HG03196 (cell line): ENCODE results near the gene ZEB1.
"Not testable (repeated sequence)": the region's sequence is repeated elsewhere in the genome, so short reads cannot be mapped to it uniquely, and the experiment has no call there.

ENCODE experiments used
- ATAC-seq: cut with Tn5 transposase; IDR thresholded peaks from one replicate; pipeline ENCODE4 v1.9.1; 2021; ENCODE audit not compliant: unreplicated experiment

ZEB1 gene

GRCh38 chr10:31484431-31485135 is 165.6 kb downstream of the ZEB1 start:
- ATAC-seq = no peak

- ATAC-seq = no peak
Measured at GRCh38 chr10:31490858-31491504, 172.0 kb downstream of the ZEB1 start.

GRCh38 chr10:31507427-31507826 is 188.4 kb downstream of the ZEB1 start:
- ATAC-seq = no peak

GRCh38 chr10:31508234-31508633 is 189.2 kb downstream of the ZEB1 start:
- ATAC-seq = no peak

- ATAC-seq = no peak
Measured at GRCh38 chr10:31508882-31509281, 189.9 kb downstream of the ZEB1 start.

GRCh38 chr10:31509989-31510388 is 191.0 kb downstream of the ZEB1 start:
- no peak for ATAC-seq

- no peak for ATAC-seq
Measured at GRCh38 chr10:31515116-31515515, 196.1 kb downstream of the ZEB1 start.

GRCh38 chr10:31515819-31516402 is 196.9 kb downstream of the ZEB1 start:
- ATAC-seq = no peak

- ATAC-seq = no peak
Measured at GRCh38 chr10:31520986-31521831, 202.2 kb downstream of the ZEB1 start.

GRCh38 chr10:31522820-31523219 is 203.8 kb downstream of the ZEB1 start:
- no peak for ATAC-seq

GRCh38 chr10:31524460-31524859 is 205.4 kb downstream of the ZEB1 start:
- no peak for ATAC-seq

GRCh38 chr10:31526178-31526577 is 207.2 kb downstream of the ZEB1 start:
- ATAC-seq = no peak

- no peak for ATAC-seq
Measured at GRCh38 chr10:31526681-31527080, 207.7 kb downstream of the ZEB1 start.

- no peak for ATAC-seq
Measured at GRCh38 chr10:31528831-31529230, 209.8 kb downstream of the ZEB1 start.

- no peak for ATAC-seq
Measured at GRCh38 chr10:31536302-31536701, 217.3 kb downstream of the ZEB1 start.

GRCh38 chr10:31549896-31550295 is 230.9 kb downstream of the ZEB1 start:
- ATAC-seq = no peak

- ATAC-seq = no peak
Measured at GRCh38 chr10:31554556-31554955, 235.5 kb downstream of the ZEB1 start.

- ATAC-seq = no peak
Measured at GRCh38 chr10:31557854-31558253, 238.8 kb downstream of the ZEB1 start.

GRCh38 chr10:31568252-31568861 is 249.3 kb downstream of the ZEB1 start:
- not testable (repeated sequence) for ATAC-seq

- ATAC-seq = no peak
Measured at GRCh38 chr10:31574577-31574976, 255.6 kb downstream of the ZEB1 start.
